Progenitor cell of endocrine pancreas (in vitro differentiated cells): ENCODE measurements around the gene RFXAP. TPM values are rescaled to one million over a fixed set of nuclear protein-coding genes. Genes with fewer than 3 reads are reported as not detected.

Experiments used
- DNase-seq: peaks from one replicate; pipeline ENCODE4 v3.0.0; 2021; ENCODE audit warnings: low spot score; ENCODE audit not compliant: unreplicated experiment
- H3K27ac Mint-ChIP-seq: 2 replicates; pipeline ENCODE4 v1.8.0; 2021; ENCODE audit warnings: mild to moderate bottlenecking, moderate library complexity, mixed read lengths
- H3K27me3 Mint-ChIP-seq: 2 replicates; pipeline ENCODE4 v1.8.0; 2021; ENCODE audit warnings: mixed read lengths
- H3K36me3 Mint-ChIP-seq: 2 replicates; pipeline ENCODE4 v1.8.0; 2022; ENCODE audit warnings: mixed read lengths; ENCODE audit not compliant: insufficient read depth
- H3K4me1 Mint-ChIP-seq: 2 replicates; pipeline ENCODE4 v1.8.0; 2021; ENCODE audit warnings: low read depth, mixed read lengths
- H3K4me3 Mint-ChIP-seq: 2 replicates; pipeline ENCODE4 v1.8.0; 2021; ENCODE audit warnings: low read depth, mild to moderate bottlenecking, moderate library complexity, mixed read lengths
- H3K9me3 Mint-ChIP-seq: 2 replicates; pipeline ENCODE4 v1.8.0; 2021; ENCODE audit warnings: low read depth, mixed read lengths
- CTCF ChIP-seq: fragments of 200-600 bp; sonication (generic); IDR thresholded peaks from one replicate; pipeline ENCODE4 v1.5.0; 2021; ENCODE audit warnings: antibody characterized with exemption, mild to moderate bottlenecking; ENCODE audit not compliant: unreplicated experiment
- total RNA-seq: library from RNA; stranded (reverse); gene quantifications from 2 replicates; pipeline ENCODE4 v1.2.1, GENCODE V29; 2021

The RFXAP gene
- total RNA-seq, 1 donor from 2014 or later: 13.3 TPM

- H3K4me3 Mint-ChIP-seq: no peak overlapping the region
- no peak overlapping the region for H3K27ac Mint-ChIP-seq
- TF ChIP-seq CTCF: no peak
- DNase-seq: no peak
- H3K4me1 Mint-ChIP-seq: no peaks in the 10 kb centered on the region
- H3K36me3 Mint-ChIP-seq: peaks cover 11% of the 10 kb centered on the region
- peaks cover 4% of the 10 kb centered on the region for H3K9me3 Mint-ChIP-seq
- H3K27me3 Mint-ChIP-seq: no peaks in the 10 kb centered on the region
Observed at GRCh38 chr13:36875431-36875830, 56.4 kb downstream of the RFXAP start.

GRCh38 chr13:36875961-36876360 is 56.9 kb downstream of the RFXAP start:
- Mint-ChIP-seq H3K27me3 (no peaks in the 10 kb centered on the region), H3K36me3 (peaks cover 11% of the 10 kb centered on the region), H3K4me1 (no peaks in the 10 kb centered on the region), H3K9me3 (peaks cover 4% of the 10 kb centered on the region), H3K27ac (no peak overlapping the region), H3K4me3 (no peak overlapping the region)
- DNase-seq: no peak
- no peak for TF ChIP-seq CTCF

Other genes starting within 250 kb of the RFXAP start
- gene SERTM1, start 145.2 kb upstream of the RFXAP start, total RNA-seq: 0.22 and 0.24 TPM in 2 replicates
- gene SMAD9, start 101.0 kb downstream of the RFXAP start, total RNA-seq: 10.5 and 11.1 TPM in 2 replicates
- 29.2 and 34.6 TPM in 2 replicates for gene ALG5, start 180.1 kb downstream of the RFXAP start, total RNA-seq
- gene EXOSC8, start 181.6 kb downstream of the RFXAP start, total RNA-seq: 65.6 and 75.0 TPM in 2 replicates
- gene SUPT20H, start 240.5 kb downstream of the RFXAP start, total RNA-seq: 108 and 116 TPM in 2 replicates